GM13976 (cell line): ENCODE data around the gene DZIP3.
A peak's percentile ranks its signal among the peaks of the same experiment; 100 is the strongest.

Experiments
- DNase-seq: peaks from one replicate; pipeline ENCODE4 v3.0.0; 2012; ENCODE audit warnings: low spot score
- CTCF ChIP-seq: IDR thresholded peaks from 2 replicates; pipeline ENCODE4 v1.5.1; 2012; ENCODE audit warnings: borderline replicate concordance, mild to moderate bottlenecking; ENCODE audit not compliant: insufficient read depth; ENCODE audit errors: extremely low read depth, missing control alignments, control extremely low read depth
- in situ Hi-C: fragments of 300-500 bp; cut with MboI; formaldehyde crosslinking; loops from one replicate; pipeline ENCODE4 v1.12.0; 2022; ENCODE audit warnings: low sequenced_read_pairs, mixed read lengths, inconsistent platforms; ENCODE audit not compliant: unreplicated experiment

Gene DZIP3

GRCh38 chr3:108589081-108589997 is at the start of gene DZIP3, which contains the start of gene CIP2A:
TSS of gene DZIP3 (plus strand) at chr3:108589722. CDS start at chr3:108605407, 15,685 bp downstream.
TSS of gene CIP2A (minus strand) at chr3:108589438. CDS start at chr3:108589375, 63 bp downstream.
- in situ Hi-C loops = no loop called here
- DNase-seq = peak; percentile 90
- peak; percentile 4 for TF ChIP-seq CTCF

- TF ChIP-seq CTCF = no peak
- in situ Hi-C loops = no loop called here
- no peak for DNase-seq
Measured at GRCh38 chr3:108546247-108546646, 43.3 kb upstream of the DZIP3 start.

GRCh38 chr3:108546692-108547091 is 42.8 kb upstream of the DZIP3 start:
- in situ Hi-C loops = no loop called here
- TF ChIP-seq CTCF = no peak
- DNase-seq = no peak

- DNase-seq = no peak
- in situ Hi-C loops = no loop called here
- no peak for TF ChIP-seq CTCF
Measured at GRCh38 chr3:108548304-108548703, 41.2 kb upstream of the DZIP3 start.

- no peak for DNase-seq
- TF ChIP-seq CTCF = no peak
- in situ Hi-C loops = no loop called here
Measured at GRCh38 chr3:108548886-108549285, 40.6 kb upstream of the DZIP3 start.

GRCh38 chr3:108552267-108553159 is 37.0 kb upstream of the DZIP3 start:
- TF ChIP-seq CTCF = peak; percentile 40
- peak; percentile 6 for DNase-seq
- in situ Hi-C loops = loop anchor here (5.0 kb wide), 1 partner anchor 60 kb away; no protein-coding TSS in a partner anchor
